ENCODE data around the gene NCOA1. TPM values are rescaled to one million over a fixed set of nuclear protein-coding genes. Genes with fewer than 3 reads are reported as not detected.

The NCOA1 gene
- total and polyA plus RNA-seq, 12 donors = 8.6 to 36.7 (median 32.0) TPM

- Histone ChIP-seq H3K27me3 (no peaks in the 10 kb centered on the region), H3K36me3 (no peaks in the 10 kb centered on the region), H3K4me3 (no peak overlapping the region), H3K27ac (no peak overlapping the region), H3K4me1 (peaks cover 0 to 28% (median 12%) of the 10 kb centered on the region in 9 donors), H3K9me3 (peaks cover 0 to 44% (median 6%) of the 10 kb centered on the region in 11 donors)
- TF ChIP-seq CTCF (IDR thresholded peaks at IDR 0.05) = no peak
- WGBS, 2 donors = 95 to 96% methylated on average over 3 of the region's 3 CpGs
- no peak for ATAC-seq
- DNase-seq = no peak
- intact Hi-C loops (cut with DNase I) = no loop called here
Measured at GRCh38 chr2:24611631-24612030, 120.6 kb downstream of the NCOA1 start.

GRCh38 chr2:24613154-24613814, 122.2 kb downstream of the NCOA1 start:
- intact Hi-C loops (cut with DNase I) = no loop called here
- peak in 3 of 8 donors; percentile 24 to 63 (median 45) for ATAC-seq

DNA sequence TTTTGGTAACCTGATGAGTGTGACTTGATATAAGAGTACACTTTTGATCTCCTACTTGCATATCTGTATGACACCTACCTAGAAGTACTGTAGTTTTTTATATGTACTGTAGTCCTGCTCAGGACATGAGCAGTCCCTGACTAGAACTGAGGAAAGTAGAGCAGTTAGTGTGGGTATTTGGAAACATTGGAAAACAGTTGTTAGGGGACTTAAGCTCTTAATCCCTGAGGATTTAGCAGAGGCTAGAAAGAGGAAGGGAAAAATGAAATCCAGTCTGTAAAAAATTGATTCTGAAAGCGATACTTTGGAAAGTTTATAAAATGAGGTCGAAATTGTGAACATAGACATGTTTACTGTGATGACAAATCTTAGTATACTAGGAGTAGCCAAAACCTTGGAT, 125.6 kb downstream of the NCOA1 start:
- DNase-seq (no peak), ATAC-seq (no peak)
- TF ChIP-seq CTCF (IDR thresholded peaks at IDR 0.05) = no peak
- Histone ChIP-seq H3K36me3 (no peaks in the 10 kb centered on the region), H3K4me3 (no peak overlapping the region), H3K27me3 (no peaks in the 10 kb centered on the region), H3K9me3 (peaks cover 0 to 15% (median 6%) of the 10 kb centered on the region in 11 donors), H3K27ac (no peak overlapping the region), H3K4me1 (peaks cover 0 to 54% (median 24%) of the 10 kb centered on the region in 9 donors)
- intact Hi-C loops (cut with DNase I) = no loop called here
- 71 to 83% methylated on average over 2 of the region's 2 CpGs for WGBS, 2 donors

More at GRCh38 chr2:24613154-24613814, 122.2 kb downstream of the NCOA1 start:
- H3K36me3 ChIP-seq = no peaks in the 10 kb centered on the region
- H3K4me1 ChIP-seq = peaks cover 0 to 44% (median 19%) of the 10 kb centered on the region in 9 donors
- WGBS, 2 donors = 78 to 81% methylated on average over 6 of the region's 6 CpGs
- no peak for DNase-seq
- H3K27me3 ChIP-seq = no peaks in the 10 kb centered on the region
- H3K9me3 ChIP-seq = peaks cover 0 to 32% (median 6%) of the 10 kb centered on the region in 11 donors
- no peak overlapping the region for H3K27ac ChIP-seq
- H3K4me3 ChIP-seq = no peak overlapping the region
- peak in 2 of 9 donors; percentile 10 to 38 for TF ChIP-seq CTCF (IDR thresholded peaks at IDR 0.05)

- TF ChIP-seq CTCF (IDR thresholded peaks at IDR 0.05) = no peak
- ATAC-seq (peak in 1 of 8 donors; percentile 35), DNase-seq (no peak)
- Histone ChIP-seq H3K4me3 (no peak overlapping the region), H3K27ac (no peak overlapping the region), H3K36me3 (no peaks in the 10 kb centered on the region), H3K27me3 (no peaks in the 10 kb centered on the region), H3K9me3 (peaks cover 0 to 7% (median 2%) of the 10 kb centered on the region in 11 donors), H3K4me1 (peaks cover 0 to 54% (median 24%) of the 10 kb centered on the region in 9 donors)
- WGBS, 2 donors = 47 to 60% methylated on average over 2 of the region's 2 CpGs
- intact Hi-C loops (cut with DNase I) = no loop called here
Measured at GRCh38 chr2:24617424-24617823, 126.4 kb downstream of the NCOA1 start.
